ENCODE measurements around the gene PHF24.

The PHF24 gene

GRCh38 chr9:34956648-34957047 lies 1.4 kb upstream of the PHF24 start:
- in situ Hi-C loops (cut with MboI; ENCODE audit: low sequenced_read_pairs, unreplicated experiment), result no loop called here
- TF ChIP-seq CTCF (IDR thresholded peaks at IDR 0.05; ENCODE audit: borderline replicate concordance, control extremely low read depth, extremely low read depth, insufficient read depth, missing control alignments), result no peak

GRCh38 chr9:34958411-34958982 lies 412 bp downstream of the PHF24 start:
- no peak for TF ChIP-seq CTCF (IDR thresholded peaks at IDR 0.05; ENCODE audit: borderline replicate concordance, control extremely low read depth, extremely low read depth, insufficient read depth, missing control alignments)
- in situ Hi-C loops (cut with MboI; ENCODE audit: low sequenced_read_pairs, unreplicated experiment), result no loop called here
- no peak for DNase-seq (ENCODE audit: low spot score)

More at GRCh38 chr9:34956648-34957047, 1.4 kb upstream of the PHF24 start:
- DNase-seq (ENCODE audit: low spot score), result peak; percentile 52

GRCh38 chr9:34959461-34959860 lies 1.4 kb downstream of the PHF24 start:
- DNase-seq (ENCODE audit: low spot score), result no peak
- TF ChIP-seq CTCF (IDR thresholded peaks at IDR 0.05; ENCODE audit: borderline replicate concordance, control extremely low read depth, extremely low read depth, insufficient read depth, missing control alignments), result no peak
- in situ Hi-C loops (cut with MboI; ENCODE audit: low sequenced_read_pairs, unreplicated experiment), result no loop called here

GRCh38 chr9:34961574-34962490 lies 3.7 kb downstream of the PHF24 start:
- DNase-seq (ENCODE audit: low spot score), result no peak
- TF ChIP-seq CTCF (IDR thresholded peaks at IDR 0.05; ENCODE audit: borderline replicate concordance, control extremely low read depth, extremely low read depth, insufficient read depth, missing control alignments), result no peak
- in situ Hi-C loops (cut with MboI; ENCODE audit: low sequenced_read_pairs, unreplicated experiment), result no loop called here

GRCh38 chr9:34962546-34962945 lies 4.5 kb downstream of the PHF24 start:
- in situ Hi-C loops (cut with MboI; ENCODE audit: low sequenced_read_pairs, unreplicated experiment), result no loop called here
- TF ChIP-seq CTCF (IDR thresholded peaks at IDR 0.05; ENCODE audit: borderline replicate concordance, control extremely low read depth, extremely low read depth, insufficient read depth, missing control alignments), result no peak
- DNase-seq (ENCODE audit: low spot score), result no peak

GRCh38 chr9:34963552-34963951 lies 5.5 kb downstream of the PHF24 start:
- DNase-seq (ENCODE audit: low spot score), result no peak
- in situ Hi-C loops (cut with MboI; ENCODE audit: low sequenced_read_pairs, unreplicated experiment), result no loop called here
- TF ChIP-seq CTCF (IDR thresholded peaks at IDR 0.05; ENCODE audit: borderline replicate concordance, control extremely low read depth, extremely low read depth, insufficient read depth, missing control alignments), result no peak

Data from GM13976 (cell line).